C4-2B (cell line): ENCODE results near the gene LRRC8C.
"Not testable (repeated sequence)": the region's sequence is repeated elsewhere in the genome, so short reads cannot be mapped to it uniquely, and the experiment has no call there.

Source experiments
- H3K27ac ChIP-seq: fragments of 450-650 bp; 2 replicates; pipeline ENCODE4 v1.5.1; 2017
- ZFX ChIP-seq: fragments of 450-650 bp; IDR thresholded peaks from 2 replicates; pipeline ENCODE4 v1.6.1; 2017
- TF ChIP-seq, protein P1 (sequence below): fragments of 450-650 bp; conservative IDR thresholded peaks from 2 replicates; pipeline ENCODE4 v1.5.1; 2017; ENCODE audit warnings: mild to moderate bottlenecking

LRRC8C gene

DNA sequence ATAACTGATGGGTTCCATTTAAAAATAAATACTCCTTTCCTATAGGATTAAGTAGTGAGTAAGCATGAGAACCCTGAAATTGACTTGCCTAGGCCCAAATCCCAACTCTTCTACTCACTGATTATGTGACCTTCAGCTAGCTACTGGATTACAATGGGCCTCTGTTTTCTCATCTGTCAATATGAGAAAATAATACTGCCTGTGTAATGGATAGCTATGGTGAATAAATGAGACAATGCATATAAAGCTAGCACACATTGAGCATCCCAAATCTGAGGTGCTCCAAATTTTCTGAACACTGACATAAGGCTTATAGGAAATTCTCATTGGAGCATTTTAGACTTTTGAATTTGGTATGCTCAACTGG, 5.3 kb upstream of the LRRC8C start:
- no peak for TF ChIP-seq ZFX
- TF ChIP-seq, protein P1, sequence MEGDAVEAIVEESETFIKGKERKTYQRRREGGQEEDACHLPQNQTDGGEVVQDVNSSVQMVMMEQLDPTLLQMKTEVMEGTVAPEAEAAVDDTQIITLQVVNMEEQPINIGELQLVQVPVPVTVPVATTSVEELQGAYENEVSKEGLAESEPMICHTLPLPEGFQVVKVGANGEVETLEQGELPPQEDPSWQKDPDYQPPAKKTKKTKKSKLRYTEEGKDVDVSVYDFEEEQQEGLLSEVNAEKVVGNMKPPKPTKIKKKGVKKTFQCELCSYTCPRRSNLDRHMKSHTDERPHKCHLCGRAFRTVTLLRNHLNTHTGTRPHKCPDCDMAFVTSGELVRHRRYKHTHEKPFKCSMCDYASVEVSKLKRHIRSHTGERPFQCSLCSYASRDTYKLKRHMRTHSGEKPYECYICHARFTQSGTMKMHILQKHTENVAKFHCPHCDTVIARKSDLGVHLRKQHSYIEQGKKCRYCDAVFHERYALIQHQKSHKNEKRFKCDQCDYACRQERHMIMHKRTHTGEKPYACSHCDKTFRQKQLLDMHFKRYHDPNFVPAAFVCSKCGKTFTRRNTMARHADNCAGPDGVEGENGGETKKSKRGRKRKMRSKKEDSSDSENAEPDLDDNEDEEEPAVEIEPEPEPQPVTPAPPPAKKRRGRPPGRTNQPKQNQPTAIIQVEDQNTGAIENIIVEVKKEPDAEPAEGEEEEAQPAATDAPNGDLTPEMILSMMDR = no peak
- no peak overlapping the region for H3K27ac ChIP-seq

DNA sequence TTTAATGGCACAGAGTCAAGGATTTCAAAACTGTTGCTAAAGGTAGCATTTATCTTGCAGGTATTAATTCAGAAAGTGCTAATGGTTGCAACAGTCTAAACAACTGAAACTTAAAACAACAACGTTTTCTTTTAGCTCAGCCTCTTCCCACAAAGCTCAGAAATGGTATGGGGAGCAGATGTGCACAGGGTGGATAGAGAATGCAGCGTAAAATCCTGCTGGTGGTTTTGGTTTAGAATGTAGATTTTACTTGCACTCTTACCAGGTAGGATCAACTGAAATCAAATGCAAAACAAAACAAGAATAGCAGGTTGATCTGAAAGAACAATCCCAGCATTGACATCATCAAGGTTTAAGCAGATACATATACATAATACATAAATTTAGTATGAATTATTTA, 3.8 kb upstream of the LRRC8C start:
- H3K27ac ChIP-seq = no peak overlapping the region
- no peak for TF ChIP-seq ZFX
- TF ChIP-seq, protein P1 = no peak

DNA sequence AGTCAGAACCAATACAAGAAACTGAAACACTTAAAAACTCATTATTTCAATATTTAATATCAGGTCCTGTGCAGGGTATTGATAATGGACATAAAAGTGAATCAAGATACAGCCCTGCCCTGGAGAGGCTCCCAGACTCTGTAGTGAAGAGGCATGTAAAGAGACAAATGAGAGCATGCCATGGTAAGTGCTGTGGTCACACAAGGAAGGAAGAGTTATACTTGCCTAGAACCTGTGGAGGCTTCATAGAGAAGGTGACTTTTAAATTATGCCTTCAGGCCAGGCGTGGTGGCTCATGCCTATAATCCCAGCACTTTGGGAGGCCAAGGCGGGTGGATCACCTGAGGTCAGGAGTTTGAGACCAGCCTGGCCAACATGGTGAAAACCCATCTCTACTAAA, 3.3 kb upstream of the LRRC8C start:
- H3K27ac ChIP-seq = not testable (repeated sequence)

DNA sequence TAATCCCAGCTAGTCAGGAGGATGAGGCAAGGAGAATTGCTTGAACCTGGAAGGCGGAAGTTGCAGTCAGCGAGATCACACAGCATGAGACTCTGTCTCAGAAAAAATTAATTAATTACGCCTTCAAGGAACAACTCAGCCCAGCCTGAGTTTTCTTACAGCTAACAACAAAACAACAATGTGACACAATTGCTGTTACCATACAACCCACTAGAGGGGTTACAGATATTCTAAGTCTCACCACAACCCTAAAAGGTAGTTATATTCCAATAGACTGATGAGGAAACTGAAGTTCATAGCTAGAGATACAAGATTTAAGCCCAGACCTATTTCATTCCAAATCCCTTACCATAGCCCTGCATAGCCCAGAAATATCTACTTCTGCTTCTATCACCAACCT, 2.9 kb upstream of the LRRC8C start:
- H3K27ac ChIP-seq = no peak overlapping the region
- TF ChIP-seq ZFX = no peak
- TF ChIP-seq, protein P1 = no peak

DNA sequence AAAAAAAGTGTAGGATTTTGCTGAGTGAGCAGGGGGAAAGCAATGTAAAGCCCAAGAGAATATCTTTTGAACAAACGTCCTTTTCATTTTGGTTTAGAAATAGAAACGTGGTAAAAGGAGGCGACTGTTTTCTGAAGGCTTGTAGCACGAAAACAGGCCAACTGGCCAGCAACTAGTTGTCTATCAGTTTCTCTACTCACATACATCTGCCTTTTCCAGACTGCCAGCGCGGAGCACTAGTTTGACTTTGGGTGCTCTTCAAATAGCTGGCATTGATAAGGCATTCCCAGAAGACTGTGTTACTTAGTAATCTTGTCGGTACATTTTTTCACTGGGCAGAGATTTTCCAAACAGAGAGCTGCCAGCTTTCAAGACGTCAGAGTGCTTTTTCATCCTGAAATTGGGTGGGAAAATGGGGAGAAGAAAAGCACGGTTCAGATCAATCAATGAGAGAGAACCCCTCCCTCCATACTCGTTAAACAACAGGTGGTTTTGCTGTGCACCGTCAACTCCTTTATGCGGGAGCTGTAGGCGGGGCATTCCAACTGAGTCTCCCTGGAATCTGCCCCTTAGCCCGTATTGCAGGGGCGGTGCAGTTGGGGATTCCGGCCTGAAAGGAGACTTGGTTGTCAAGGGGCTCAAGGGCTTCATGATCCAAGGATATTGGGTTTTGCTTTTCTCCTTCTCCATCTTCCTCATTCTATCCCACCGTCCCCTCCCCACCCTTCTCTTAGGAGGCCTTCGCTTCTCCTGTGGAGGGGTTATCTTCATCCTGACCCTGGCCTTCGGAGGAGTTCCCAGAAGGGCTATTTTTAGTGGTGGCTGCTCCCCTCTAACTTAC, 884 bp upstream of the LRRC8C start:
- no peak overlapping the region for H3K27ac ChIP-seq
- TF ChIP-seq, protein P1 = no peak
- TF ChIP-seq ZFX = no peak

DNA sequence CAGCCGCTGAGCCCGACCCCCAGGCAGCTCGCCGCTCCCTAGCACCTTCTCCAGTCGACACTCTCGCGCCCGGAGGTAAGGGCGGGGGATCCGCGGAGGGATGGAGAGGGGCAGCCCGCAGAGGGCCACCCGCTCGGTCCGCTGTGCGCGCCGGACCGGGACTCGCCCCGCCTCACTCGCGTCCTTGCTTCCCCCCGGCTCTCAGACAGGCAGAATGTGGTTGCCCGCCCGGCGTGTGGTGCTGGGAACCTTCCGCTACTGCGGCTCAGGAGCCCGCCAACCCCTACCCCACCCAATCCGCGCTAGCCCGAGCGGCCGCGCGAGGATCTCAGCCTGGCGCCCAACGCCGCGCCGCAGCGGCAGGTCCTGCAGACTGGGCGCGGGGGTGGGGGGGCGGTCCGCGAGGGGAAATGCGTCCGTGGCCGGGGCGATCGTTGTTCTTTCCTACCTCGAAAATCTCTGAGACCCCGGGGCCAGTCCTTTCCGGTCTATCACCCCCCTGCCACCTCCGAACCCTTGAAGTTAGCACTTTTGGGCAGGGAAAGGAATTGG, 404 bp downstream of the LRRC8C start:
- TF ChIP-seq ZFX = no peak
- TF ChIP-seq, protein P1 = no peak
- H3K27ac ChIP-seq = peak overlapping the region; percentile 20; the same call in 1 of the 2 replicates

DNA sequence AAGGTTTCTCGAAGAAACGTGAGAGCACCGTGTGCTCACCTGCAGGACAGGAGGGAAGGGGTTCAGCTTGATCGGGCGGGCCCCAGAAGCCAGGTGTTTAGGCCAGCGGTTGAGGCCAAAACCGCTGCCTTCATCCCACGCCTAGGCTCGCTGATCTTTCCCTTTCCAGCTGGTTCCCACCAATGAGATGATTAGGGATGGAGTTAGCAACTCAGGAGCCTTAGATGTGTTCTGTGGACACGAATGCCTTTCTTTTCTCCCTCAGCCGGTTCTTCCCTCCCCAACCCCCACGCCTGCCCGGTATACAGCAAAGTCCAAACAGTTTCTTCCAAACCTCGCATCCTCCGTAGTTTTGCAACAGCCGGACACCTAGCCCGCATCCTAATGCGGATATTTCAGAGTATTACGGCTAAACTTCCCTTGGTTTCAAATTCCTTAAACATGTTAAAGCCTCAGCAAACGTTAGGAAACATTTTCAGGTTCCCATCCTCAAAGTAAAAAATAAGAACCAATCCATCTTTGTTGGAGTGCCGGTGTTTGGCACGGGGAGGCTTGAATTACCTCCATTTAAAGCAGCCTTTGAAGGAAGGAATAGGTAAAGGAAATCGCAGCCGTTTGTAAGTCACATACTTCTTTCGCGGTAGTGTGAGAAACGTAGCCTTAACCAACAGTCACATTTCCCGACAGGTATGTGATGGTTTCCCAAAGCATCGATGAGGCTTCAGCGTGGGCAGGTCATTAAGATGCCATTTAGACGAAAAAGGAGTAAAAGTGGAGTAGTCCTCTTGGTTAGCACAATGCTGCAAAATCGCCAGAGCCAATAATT, 1.1 kb downstream of the LRRC8C start:
- no peak overlapping the region; the same call in 1 of the 2 replicates for H3K27ac ChIP-seq
- TF ChIP-seq, protein P1 = no peak
- TF ChIP-seq ZFX = no peak
